GM18511 (cell line): ENCODE data around the gene MUSK.

Experiments
- ATAC-seq: cut with Tn5 transposase; IDR thresholded peaks from one replicate; pipeline ENCODE4 v1.9.1; 2021; ENCODE audit warnings: mild to moderate bottlenecking, moderate library complexity; ENCODE audit not compliant: unreplicated experiment

The MUSK gene

DNA sequence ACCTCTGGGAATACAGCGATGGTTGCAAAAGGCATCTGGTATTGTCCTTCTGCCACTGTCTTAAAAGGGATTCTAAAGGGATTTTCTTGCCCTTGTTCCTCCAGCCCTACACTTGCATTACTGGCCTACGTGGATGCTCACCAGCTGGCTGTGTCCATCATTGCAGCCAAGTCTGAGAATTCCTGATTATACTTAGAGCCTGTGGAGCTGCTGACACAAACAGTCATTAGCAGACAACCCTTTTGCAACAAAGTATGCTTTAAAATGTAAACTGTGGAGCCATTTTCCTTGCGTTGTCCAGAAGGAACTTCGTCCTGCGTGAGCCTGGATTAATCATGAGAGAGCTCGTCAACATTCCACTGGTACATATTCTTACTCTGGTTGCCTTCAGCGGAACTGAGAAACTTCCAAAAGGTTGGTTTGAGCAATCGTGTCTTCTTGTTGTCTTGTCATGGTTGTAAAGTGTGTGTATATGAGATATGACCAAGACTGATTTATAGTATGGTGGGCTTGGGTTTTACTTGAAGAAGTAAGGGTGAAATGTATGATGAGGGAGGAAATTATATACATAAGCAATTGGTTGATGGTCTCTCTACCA lies at the start of gene MUSK:
Gene MUSK, plus strand, starts transcription at position 222 of the 598 bp plus-strand sequence. Its CDS starts 114 bp downstream, at position 336.
- no peak for ATAC-seq

DNA sequence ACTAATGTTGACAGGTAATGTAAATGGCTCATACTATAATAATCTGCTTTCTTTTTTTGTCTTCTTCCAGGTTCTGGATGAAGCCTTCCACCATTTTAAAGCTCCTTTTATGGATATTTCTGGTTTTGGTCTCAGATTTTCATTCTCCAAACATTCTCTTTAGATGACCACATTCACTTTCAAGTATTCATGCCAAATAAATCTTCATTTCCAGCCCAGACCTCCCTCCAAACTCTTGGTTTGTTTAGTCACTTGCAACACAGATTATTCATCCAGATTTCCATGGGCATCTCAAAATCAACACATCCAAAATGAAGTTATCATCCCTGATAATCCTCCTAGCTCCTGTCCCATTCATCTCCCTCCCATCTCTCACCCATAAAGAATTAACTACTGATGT lies 48.8 kb upstream of the MUSK start:
- ATAC-seq = no peak

DNA sequence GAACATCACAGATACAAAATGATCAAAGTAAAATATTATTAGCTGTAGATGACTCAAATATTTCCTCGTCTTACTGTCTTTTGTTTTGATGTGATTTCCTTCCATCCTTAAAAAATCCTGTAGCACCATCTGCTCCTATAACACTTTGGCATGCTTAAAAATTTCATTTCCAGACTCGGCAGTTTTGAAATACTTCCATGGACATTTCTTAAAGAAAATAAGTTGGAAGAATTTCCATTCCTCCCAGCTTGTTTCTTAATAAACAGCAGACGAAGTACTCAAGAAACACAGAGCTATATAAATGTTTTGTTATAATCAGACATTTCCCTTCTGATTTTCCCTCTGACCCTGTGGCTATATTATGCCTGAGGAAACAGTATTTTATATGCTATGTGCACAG lies 47.9 kb upstream of the MUSK start:
- ATAC-seq = no peak

DNA sequence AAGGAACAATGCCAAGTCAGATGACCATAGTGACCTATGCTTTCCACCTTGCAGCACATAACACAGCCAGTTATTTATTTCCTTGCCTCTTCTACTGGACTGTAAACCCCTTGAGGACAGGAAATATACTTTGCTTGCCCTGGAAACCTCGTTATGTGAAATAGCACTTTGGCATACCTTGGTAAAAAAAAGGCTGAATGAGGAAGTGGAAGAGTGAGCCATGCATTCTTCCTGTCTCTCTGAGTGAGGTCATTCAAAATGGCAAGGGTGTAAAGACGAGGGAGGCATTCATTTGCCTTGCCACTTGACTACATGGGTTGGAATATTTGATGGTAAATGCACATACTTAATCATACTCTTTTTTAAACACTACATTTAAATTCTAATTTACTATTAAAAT lies 46.2 kb upstream of the MUSK start:
- ATAC-seq = no peak

DNA sequence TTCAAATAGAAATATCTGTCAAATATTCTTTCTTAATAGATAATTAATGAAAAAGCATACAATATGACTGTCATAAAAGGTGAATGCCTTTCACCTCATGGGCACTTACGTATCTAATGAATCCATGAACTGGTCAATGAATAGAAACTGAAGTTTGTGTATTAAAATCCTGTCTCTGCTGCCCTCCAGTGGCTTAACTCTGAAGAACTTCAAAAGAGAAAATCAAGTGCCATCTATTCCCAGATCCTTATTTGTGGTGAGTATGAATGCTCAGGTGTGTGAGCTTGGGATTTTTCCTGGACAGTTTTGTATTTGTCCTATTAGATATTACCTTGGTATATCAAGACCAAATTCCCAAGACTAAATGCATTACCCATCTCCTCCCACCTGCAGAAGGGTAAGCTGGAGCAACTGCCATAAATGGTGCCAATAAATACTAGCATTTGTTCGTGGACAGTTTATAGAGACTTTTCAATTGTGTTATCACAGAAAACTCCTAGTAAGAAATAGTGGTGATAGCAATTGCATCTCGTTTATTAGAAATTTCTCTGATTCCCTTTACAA lies 45.0 kb upstream of the MUSK start:
- ATAC-seq = no peak

DNA sequence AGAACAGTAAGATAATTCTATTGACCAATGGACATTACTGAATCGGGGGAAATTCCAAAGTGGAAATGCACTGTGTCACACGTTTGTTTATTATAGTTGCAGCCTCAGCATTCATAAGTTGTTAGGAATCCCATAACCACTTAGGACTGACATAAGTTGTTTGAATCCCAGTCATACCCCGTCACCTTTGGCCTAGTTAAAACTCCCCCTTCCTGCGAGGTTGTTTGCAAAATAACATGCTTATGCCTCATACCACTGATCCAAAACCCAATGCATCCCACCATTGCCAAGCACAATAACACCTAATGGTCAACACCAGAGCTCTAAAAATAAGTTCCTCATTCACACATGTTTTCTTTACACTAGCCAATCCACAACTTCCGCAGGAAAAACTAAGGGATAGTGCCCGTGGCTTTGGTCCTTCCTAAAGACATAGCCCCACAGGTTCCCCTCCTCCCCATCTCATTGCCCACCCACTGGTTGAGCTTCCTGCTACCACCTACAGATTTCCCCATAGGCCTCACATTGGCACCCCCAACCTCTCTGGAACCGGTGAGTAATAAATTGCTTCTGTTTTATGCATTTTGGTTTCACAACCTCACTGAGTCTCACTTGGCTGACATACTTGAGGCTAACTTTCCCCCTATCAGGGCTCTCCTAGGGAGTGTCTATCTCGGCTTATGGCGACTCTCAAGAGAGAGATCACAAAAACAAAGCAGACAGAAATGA lies 42.3 kb upstream of the MUSK start:
- ATAC-seq = peak; percentile 93

DNA sequence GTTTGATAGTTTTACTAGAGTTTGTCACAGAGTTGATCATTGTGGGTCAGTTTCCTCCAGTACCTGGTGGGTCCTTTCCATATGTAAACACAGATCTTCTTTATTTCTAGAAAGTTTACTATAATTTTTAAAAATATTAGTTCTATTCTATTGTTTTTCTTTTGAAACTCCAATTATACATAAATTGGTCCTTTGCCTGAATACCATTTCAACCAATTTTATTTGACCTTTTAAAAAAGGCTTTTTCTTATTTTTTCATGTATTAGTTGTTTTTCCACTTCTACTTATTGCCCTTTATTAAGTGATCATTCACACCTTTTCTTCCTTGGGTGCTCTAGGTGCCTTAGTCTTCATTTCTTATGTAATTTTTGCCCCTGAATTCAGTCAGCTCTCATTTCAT lies 33.0 kb upstream of the MUSK start:
- ATAC-seq = no peak

DNA sequence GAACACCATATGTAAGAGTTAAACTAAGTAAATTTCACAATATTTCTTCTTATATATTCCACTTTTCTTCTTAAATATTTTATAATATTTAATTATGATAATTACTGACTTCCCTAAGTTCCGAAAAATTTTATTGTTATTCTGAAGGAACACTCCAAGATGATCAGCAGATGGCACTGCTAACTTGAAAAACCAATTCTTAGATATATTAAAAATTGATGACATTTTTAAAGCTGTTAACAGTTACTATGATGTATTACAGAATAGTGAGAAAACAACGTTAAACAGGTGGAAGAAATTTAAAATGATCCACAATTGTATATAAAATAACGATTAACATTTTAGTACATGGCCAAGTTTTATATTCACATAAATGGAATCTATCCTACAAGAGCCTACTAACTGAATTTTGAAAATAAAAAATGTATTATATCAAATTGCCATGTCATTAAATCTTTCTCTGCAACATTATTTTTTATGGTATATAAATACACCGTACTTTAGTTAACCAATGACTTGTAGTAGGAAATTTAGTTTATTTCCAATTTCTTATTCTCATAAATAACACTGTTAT lies 30.1 kb upstream of the MUSK start:
- no peak for ATAC-seq

DNA sequence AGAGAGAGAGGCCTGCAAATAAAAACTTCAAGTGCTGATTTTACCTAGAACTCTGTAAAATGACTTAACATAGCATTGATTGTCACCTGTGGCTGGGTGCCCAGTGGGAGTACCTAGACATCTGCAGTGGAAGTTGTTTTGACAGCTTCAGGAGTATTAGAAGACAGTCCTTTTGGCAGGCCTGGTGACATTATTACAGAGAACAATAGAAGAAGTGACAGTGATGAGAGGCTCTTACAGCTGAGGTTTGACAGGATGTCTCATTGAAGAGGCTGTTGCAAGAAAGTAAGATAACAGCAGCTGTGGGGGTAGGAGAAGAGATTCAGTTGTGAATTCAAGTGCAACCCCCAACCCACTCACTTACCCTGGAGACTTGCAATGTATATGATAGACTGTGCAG lies 27.9 kb upstream of the MUSK start:
- no peak for ATAC-seq

DNA sequence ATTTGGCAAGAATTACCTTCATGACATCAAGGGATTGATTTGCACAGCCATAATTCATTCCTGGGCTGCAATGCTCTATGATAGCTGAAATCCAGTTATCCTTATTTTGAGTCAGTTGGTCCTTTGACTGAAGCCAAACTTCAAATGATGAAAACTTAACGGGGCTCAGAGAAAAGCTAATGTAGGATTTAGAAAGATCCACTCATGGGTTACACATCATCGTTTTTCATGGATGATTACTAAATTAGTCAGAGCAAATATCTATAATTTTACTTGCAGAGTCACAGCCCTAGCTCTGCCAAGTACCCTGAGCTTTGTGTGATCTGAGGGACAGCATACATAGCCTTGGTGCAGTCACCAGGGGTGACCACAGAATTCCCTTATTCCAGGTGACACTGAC lies 27.3 kb upstream of the MUSK start:
- ATAC-seq = no peak

DNA sequence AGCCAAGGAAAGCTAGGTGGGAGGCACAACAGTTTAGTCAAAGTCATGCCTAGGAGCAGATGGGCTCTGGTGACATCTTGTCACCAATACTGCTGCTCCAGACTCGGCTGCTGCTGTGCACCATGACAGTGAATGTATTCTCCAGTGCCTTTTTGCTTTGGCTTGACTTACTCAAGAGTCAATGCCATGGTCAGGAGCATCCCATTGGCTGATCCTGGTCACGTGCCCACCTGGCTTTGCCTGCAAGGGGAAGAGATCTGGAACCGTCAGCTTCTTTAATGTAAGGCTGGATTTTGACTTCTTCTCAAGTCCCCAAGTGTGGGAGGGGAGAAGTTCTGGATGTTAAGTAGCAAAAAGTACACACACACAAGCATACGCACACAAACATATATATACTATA lies 19.9 kb upstream of the MUSK start:
- ATAC-seq = no peak

DNA sequence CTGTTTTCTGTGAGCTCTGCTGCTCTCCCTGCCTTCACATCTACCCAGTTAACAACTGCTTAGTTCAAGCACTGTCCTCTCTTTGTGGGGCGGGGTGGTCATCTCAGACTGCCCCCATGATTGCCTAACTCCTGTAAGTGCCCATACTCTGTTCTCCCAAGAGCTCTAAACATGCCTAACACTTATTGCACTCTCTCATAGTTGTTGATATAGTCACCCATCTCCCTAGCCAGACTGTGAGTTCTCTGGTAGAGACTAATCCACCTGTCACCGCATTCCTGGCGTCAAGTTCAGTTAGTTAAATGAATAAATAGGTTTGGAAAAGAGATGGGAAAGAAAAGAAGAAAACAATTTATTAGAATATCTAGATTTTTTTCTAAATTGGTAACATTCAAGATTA lies 18.3 kb upstream of the MUSK start:
- ATAC-seq = no peak

DNA sequence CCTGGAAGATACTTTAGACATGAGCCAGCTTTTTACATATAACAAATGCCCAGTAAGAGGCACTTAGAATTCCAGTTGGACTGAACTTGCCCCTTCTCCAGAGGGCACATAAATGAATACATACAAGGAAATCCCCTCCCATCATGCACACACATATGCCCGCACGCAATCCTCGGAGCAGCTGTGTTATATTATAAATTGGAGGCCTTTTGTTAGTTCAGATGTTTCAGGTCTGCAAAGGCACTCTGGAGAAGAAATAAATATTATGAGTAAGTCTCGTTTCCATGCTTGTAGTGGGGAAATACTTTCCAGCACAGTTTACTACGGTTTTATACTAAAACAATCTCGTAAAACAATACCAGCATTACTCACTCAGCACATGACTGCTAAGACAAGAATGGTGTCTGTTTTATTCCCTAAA lies 17.6 kb upstream of the MUSK start:
- no peak for ATAC-seq

DNA sequence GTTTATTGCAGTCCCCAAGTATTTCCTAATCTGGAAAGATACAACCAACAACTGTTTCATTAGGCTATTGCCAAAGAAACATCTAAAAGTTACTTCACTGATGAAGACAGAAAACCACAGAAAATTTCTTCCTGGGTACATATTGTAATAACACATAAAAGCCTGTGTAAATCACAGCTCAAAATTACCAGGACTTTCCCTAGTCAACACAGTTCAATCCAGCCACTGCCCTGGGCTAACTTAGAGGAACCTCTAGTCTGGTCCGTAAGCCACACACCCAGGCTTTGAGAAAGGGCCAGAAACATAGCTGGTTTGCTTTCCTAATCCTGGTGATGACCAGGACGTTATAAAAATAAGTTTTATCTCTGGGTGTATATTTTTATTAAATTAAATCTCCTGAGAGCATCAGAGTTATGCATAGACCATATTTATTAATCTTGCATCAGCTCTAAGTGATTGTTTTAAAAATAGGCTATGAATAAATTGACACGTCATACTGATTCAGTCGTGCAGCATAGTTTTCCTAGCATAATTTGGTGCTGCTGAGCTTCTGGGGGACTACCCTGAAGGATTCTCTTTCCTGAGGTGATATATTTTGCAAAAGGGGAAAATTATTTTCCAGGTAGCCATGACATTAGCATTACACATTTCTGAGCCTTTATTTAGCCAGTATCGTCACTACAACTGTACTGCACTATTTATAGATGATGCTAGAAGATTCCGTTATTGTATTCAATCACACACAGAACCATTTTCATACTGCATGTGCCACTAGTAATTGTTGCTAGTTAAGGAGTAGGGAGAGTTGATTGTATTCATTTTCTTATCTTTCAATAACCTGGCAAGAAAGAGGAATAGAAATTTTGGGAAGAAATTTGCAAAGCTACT lies 12.6 kb upstream of the MUSK start:
- ATAC-seq = no peak

DNA sequence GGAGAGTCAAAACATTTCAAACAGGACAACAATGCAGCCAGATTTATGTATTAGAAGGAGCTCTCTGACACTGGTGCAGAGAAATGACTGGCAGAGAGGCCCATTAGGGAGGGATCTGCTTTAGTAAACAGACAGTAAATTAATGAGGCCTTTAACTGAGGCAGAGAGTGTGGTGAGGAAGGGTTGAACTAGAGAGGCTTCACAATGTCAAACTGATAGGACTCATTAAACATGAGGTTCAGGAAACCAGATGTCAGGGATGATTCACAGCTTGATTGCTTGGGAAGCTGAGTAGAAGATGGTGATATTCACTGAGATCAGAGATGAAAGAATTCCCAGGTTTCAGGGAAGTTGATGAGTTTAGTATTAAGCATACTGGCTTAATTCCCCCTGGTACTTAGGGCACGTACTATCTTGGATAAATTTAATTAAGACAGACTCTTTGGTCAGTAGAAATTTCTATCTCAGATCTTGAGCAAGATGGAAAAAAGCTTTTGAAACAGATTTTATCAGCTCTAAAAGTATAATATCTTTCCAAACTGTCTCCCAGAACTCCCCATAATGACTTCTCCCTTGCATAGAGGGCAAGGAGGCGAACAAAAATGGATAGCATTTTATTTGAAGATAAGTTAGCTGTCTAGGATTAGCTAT lies 8.6 kb upstream of the MUSK start:
- no peak for ATAC-seq

DNA sequence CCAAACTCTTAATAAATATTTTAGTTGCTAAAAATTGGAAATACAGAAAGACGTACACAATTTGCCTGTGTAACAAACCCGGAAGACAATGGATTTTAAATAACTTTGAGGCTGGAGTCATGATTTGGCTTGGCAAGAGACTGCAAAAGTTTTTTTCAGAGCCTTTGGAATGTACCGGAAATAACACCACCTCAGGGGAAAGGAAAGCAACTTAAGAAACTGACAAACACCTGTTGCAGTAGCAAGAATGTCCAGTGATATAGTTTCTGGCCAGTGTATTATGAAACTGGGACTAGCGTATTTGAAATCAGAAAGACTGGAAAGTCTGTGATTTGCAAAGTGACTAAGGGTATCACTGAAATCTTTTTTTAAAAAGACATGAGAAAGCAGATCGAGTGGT lies 842 bp downstream of the MUSK start:
- no peak for ATAC-seq

DNA sequence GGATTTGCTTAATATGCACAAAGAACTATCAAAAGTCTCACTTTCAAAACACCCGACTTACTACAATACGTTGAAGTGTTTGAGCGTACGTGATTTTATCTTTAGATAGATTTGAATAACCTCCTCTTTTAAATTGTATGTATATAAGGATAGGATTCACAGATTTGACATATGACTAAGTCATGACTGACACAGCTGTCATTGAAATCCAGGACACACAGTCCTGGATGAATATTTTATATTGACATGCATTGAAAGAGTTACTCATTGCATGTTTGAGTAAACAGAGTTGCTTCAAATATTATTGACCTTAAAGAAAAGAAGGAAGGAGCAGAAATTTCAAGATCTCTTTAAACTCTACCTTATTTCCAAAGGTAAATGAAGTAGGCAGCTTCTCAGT lies 3.3 kb downstream of the MUSK start:
- ATAC-seq = no peak

DNA sequence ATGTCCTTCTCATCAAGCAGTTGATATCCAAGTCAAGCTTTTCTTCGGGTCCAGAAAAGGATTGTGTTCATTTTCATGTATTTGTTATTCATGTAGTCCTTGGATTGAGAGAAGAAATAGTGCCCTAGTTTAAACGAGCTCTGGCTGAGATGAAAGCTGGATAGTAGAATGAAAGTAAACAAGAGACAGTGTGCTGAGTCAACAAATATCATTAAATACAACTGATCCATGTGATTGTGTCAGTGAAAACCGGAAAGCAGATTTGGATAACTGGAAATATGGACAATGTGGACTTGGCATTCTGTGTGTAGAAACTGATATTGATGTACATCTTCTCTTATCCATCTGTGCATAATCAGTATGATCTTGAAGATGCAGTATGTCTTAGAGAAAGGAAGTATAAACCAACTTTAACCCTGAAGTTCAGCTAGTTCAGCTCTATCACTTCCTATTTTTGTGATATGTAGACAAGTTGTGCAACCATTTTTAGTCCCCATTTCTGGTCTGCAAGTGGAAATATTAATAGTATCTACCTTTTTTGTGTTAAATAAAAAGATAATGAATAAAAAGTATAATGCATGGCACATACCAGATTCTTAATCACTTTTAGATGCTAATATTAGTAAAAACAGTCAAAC lies 4.4 kb downstream of the MUSK start:
- ATAC-seq = no peak

DNA sequence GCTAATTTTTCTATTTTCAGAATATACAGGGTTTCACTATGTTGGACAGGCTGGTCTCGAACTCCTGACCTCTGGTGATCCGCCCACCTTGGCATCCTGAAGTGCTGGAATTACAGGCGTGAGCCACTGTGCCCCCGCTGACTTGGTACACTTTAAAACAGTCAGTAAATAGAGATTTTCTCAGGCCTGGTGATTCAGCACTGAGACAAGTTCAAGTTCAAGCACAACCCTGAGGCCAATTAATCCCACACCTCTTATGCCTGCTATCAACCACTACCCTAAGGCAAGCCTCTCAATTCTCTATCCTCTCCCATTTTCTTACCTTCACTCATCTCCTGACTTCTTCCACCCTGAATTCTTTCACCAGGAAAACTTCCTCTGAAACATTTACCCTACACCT lies 18.9 kb downstream of the MUSK start:
- ATAC-seq = no peak

DNA sequence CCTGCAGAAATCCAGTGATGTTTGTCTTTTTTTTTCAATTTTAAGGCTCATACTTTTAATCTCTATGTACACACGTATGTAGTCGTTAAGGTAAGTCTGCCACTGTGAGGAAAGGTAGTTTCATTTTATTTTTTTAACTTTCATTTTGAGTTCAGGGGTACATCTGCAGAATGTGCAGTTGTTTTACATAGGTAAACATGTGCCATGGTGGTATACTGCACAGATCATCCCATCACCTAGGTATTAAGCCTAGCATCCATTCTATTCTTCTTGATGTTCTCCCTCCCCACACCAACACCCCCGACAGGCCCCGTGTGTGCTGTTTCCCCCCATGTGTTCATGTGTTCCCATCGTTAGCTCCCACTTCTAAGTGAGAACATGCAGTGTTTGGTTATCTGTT lies 19.7 kb downstream of the MUSK start:
- ATAC-seq = no peak
